Ovary (tissue), 9 donors: Measurements from ENCODE around the gene TSC22D4. TPM values are rescaled to one million over a fixed set of nuclear protein-coding genes. Genes with fewer than 3 reads are reported as not detected.
A peak's percentile ranks its signal among the peaks of the same experiment; 100 is the strongest.

Experiments
- DNase-seq, 5 donors: peaks; one replicate each; pipeline ENCODE4 v3.0.0-alpha.2; 2019 to 2020
- H3K27ac ChIP-seq, 2 donors: fragments of 200-600 bp; one replicate each; pipeline versions ENCODE4 v1.5.1 to v1.8.0; 2019 to 2022
- H3K27me3 ChIP-seq: fragments of 200-600 bp; one replicate; pipeline ENCODE4 v1.8.0; 2022
- H3K36me3 ChIP-seq: fragments of 200-600 bp; sonication (generic); one replicate; pipeline ENCODE4 v1.5.1; 2019
- H3K4me1 ChIP-seq: one replicate; pipeline ENCODE4 v1.8.1; 2013; ENCODE audit warnings: mild to moderate bottlenecking, moderate library complexity; ENCODE audit not compliant: insufficient read depth
- H3K4me3 ChIP-seq: fragments of 200-600 bp; sonication (generic); one replicate; pipeline ENCODE4 v1.5.1; 2017
- H3K9me3 ChIP-seq, 2 donors: fragments of 200-600 bp in 1 of 2; sonication (generic) in 1 of 2; one replicate each; pipeline versions ENCODE4 v1.5.1 to v1.8.1; 2013 to 2019; ENCODE audit warnings: mild to moderate bottlenecking in 1 of 2, moderate library complexity in 1 of 2
- CTCF ChIP-seq, 3 donors: fragments of 450-650 bp in 2 of 3; fragments of 200-600 bp in 1 of 3; IDR thresholded peaks; one replicate each; pipeline versions ENCODE4 v1.5.1 to v1.8.0; 2016 to 2022; ENCODE audit warnings: antibody characterized with exemption in 3 of 3, mild to moderate bottlenecking in 1 of 3
- EP300 ChIP-seq: sonication (generic); formaldehyde crosslinking; IDR thresholded peaks from one replicate; pipeline ENCODE4 v1.6.1; 2017; ENCODE audit warnings: antibody characterized with exemption
- POLR2A ChIP-seq: fragments of 450-650 bp; IDR thresholded peaks from one replicate; pipeline ENCODE4 v1.6.1; 2017; ENCODE audit warnings: antibody characterized with exemption, mild to moderate bottlenecking, moderate library complexity
- WGBS, 3 donors: extraction: QIAGEN DNeasy Blood & Tissue Kit in 1 of 3; methylation state at CpG; one replicate each; pipeline versions ENCODE4 v1.1.5 to v1.1.7; 2013 to 2017; 5-methylcytosine and 5-hydroxymethylcytosine counted together
- intact Hi-C, 4 donors: fragments of 100-400 bp; cut with DNase I; formaldehyde crosslinking; loops; one replicate each; pipeline versions ENCODE4 v1.11.0 to v1.15.1; 2022 to 2023
- polyA plus RNA-seq, 2 donors: library from polyadenylated mRNA; stranded (reverse); fragments of 200-250 nt in 1 of 2; fragments of 350-450 nt in 1 of 2; fragmentation: Illumina TruSeq in 1 of 2; extraction: RNeasy Lipid Tissue Mini Kit (QIAGEN cat#74804) in 1 of 2; gene quantifications; one replicate each; pipeline ENCODE4 v1.2.3, GENCODE V29; 2013 to 2014
- total RNA-seq, 7 donors: library from RNA; depleted of rRNA in 2 of 7; stranded (reverse); fragments of >200 nt in 2 of 7; fragmentation: NEBNext Ultra II Directional in 3 of 7; extraction: Animal tissue kit (Norgen Biotek cat#: 25700) in 3 of 7; gene quantifications; one replicate each; pipeline versions ENCODE4 v1.1.0 to v1.2.4, GENCODE V29; 2016 to 2023
- donor health status: DM: no; HTN: no; CAD: no; lungs with moderate emphysema.
- donor health status: DM: no; HTN: no; CAD: no.
- donor health status: Bipolar disorder and iron deficiency.
- donor health status: DM: yes; HTN: yes; CAD: no.
- donor health status: DM: no; HTN: no; CAD: no.
- donor health status: DM: yes; HTN: yes; CAD: no.

Gene TSC22D4
- total and polyA plus RNA-seq, 9 donors, result 6.5 to 57.3 (median 40.4) TPM

GRCh38 chr7:100515072-100515532 lies 36.1 kb upstream of the TSC22D4 start:
- H3K9me3 ChIP-seq, result no peaks in the 10 kb centered on the region
- H3K27ac ChIP-seq, result no peak overlapping the region
- intact Hi-C loops, result no loop called here
- DNase-seq, result no peak
- H3K36me3 ChIP-seq, result no peaks in the 10 kb centered on the region
- TF ChIP-seq EP300, result no peak
- TF ChIP-seq CTCF (IDR thresholded peaks at IDR 0.05), result no peak
- TF ChIP-seq POLR2A, result no peak
- WGBS, 3 donors, result 2 to 8% (median 3%) methylated on average over 2 of the region's 2 CpGs
- H3K4me1 ChIP-seq, result peaks cover 2% of the 10 kb centered on the region
- no peaks in the 10 kb centered on the region for H3K27me3 ChIP-seq
- no peak overlapping the region for H3K4me3 ChIP-seq

- no peak overlapping the region for H3K4me3 ChIP-seq
- H3K4me1 ChIP-seq, result peaks cover 5% of the 10 kb centered on the region
- no peak for TF ChIP-seq CTCF (IDR thresholded peaks at IDR 0.05)
- TF ChIP-seq EP300, result no peak
- TF ChIP-seq POLR2A, result no peak
- no peaks in the 10 kb centered on the region for H3K9me3 ChIP-seq
- intact Hi-C loops, result no loop called here
- H3K36me3 ChIP-seq, result no peaks in the 10 kb centered on the region
- no peaks in the 10 kb centered on the region for H3K27me3 ChIP-seq
- no peak for DNase-seq
- no peak overlapping the region for H3K27ac ChIP-seq
- WGBS, 3 donors, result 87 to 90% (median 88%) methylated on average over 9 of the region's 9 CpGs
Observed at GRCh38 chr7:100513212-100513810, 34.3 kb upstream of the TSC22D4 start.

GRCh38 chr7:100510437-100511239 lies 31.6 kb upstream of the TSC22D4 start:
- H3K36me3 ChIP-seq, result no peaks in the 10 kb centered on the region
- H3K27me3 ChIP-seq, result no peaks in the 10 kb centered on the region
- no peak overlapping the region for H3K27ac ChIP-seq
- intact Hi-C loops, result no loop called here
- H3K9me3 ChIP-seq, result no peaks in the 10 kb centered on the region
- no peak overlapping the region for H3K4me3 ChIP-seq
- 91 to 95% (median 92%) methylated on average over 9 of the region's 9 CpGs for WGBS, 3 donors
- peaks cover 3% of the 10 kb centered on the region for H3K4me1 ChIP-seq
- TF ChIP-seq CTCF (IDR thresholded peaks at IDR 0.05) (no peak), EP300 (no peak), POLR2A (no peak)
- DNase-seq, result no peak

GRCh38 chr7:100509231-100509630 lies 30.2 kb upstream of the TSC22D4 start:
- no peak overlapping the region for H3K4me3 ChIP-seq
- H3K4me1 ChIP-seq, result peaks cover 3% of the 10 kb centered on the region
- H3K36me3 ChIP-seq, result no peaks in the 10 kb centered on the region
- peak; percentile 73 to 89 (median 78) for DNase-seq
- H3K9me3 ChIP-seq, result no peaks in the 10 kb centered on the region
- 12 to 33% (median 17%) methylated on average over 15 of the region's 15 CpGs for WGBS, 3 donors
- intact Hi-C loops, result no loop called here
- peak; percentile 13 for TF ChIP-seq POLR2A
- no peak for TF ChIP-seq EP300
- no peak for TF ChIP-seq CTCF (IDR thresholded peaks at IDR 0.05)
- no peaks in the 10 kb centered on the region for H3K27me3 ChIP-seq
- no peak overlapping the region for H3K27ac ChIP-seq
